Ovary (tissue), 9 donors: ENCODE data around the gene COG6. TPM values are rescaled to one million over a fixed set of nuclear protein-coding genes. Genes with fewer than 3 reads are reported as not detected.
A peak's percentile ranks its signal among the peaks of the same experiment; 100 is the strongest.

Source experiments
- DNase-seq, 5 donors: peaks; one replicate each; pipeline ENCODE4 v3.0.0-alpha.2; 2019 to 2020
- H3K27ac ChIP-seq, 2 donors: fragments of 200-600 bp; one replicate each; pipeline versions ENCODE4 v1.5.1 to v1.8.0; 2019 to 2022
- H3K27me3 ChIP-seq: fragments of 200-600 bp; one replicate; pipeline ENCODE4 v1.8.0; 2022
- H3K36me3 ChIP-seq: fragments of 200-600 bp; sonication (generic); one replicate; pipeline ENCODE4 v1.5.1; 2019
- H3K4me1 ChIP-seq: one replicate; pipeline ENCODE4 v1.8.1; 2013; ENCODE audit warnings: mild to moderate bottlenecking, moderate library complexity; ENCODE audit not compliant: insufficient read depth
- H3K4me3 ChIP-seq: fragments of 200-600 bp; sonication (generic); one replicate; pipeline ENCODE4 v1.5.1; 2017
- H3K9me3 ChIP-seq, 2 donors: fragments of 200-600 bp in 1 of 2; sonication (generic) in 1 of 2; one replicate each; pipeline versions ENCODE4 v1.5.1 to v1.8.1; 2013 to 2019; ENCODE audit warnings: mild to moderate bottlenecking in 1 of 2, moderate library complexity in 1 of 2
- CTCF ChIP-seq, 3 donors: fragments of 450-650 bp in 2 of 3; fragments of 200-600 bp in 1 of 3; IDR thresholded peaks; one replicate each; pipeline versions ENCODE4 v1.5.1 to v1.8.0; 2016 to 2022; ENCODE audit warnings: antibody characterized with exemption in 3 of 3, mild to moderate bottlenecking in 1 of 3
- EP300 ChIP-seq: sonication (generic); formaldehyde crosslinking; IDR thresholded peaks from one replicate; pipeline ENCODE4 v1.6.1; 2017; ENCODE audit warnings: antibody characterized with exemption
- POLR2A ChIP-seq: fragments of 450-650 bp; IDR thresholded peaks from one replicate; pipeline ENCODE4 v1.6.1; 2017; ENCODE audit warnings: antibody characterized with exemption, mild to moderate bottlenecking, moderate library complexity
- WGBS, 3 donors: extraction: QIAGEN DNeasy Blood & Tissue Kit in 1 of 3; methylation state at CpG; one replicate each; pipeline versions ENCODE4 v1.1.5 to v1.1.7; 2013 to 2017; 5-methylcytosine and 5-hydroxymethylcytosine counted together
- intact Hi-C, 4 donors: fragments of 100-400 bp; cut with DNase I; formaldehyde crosslinking; loops; one replicate each; pipeline versions ENCODE4 v1.11.0 to v1.15.1; 2022 to 2023
- polyA plus RNA-seq, 2 donors: library from polyadenylated mRNA; stranded (reverse); fragments of 200-250 nt in 1 of 2; fragments of 350-450 nt in 1 of 2; fragmentation: Illumina TruSeq in 1 of 2; extraction: RNeasy Lipid Tissue Mini Kit (QIAGEN cat#74804) in 1 of 2; gene quantifications; one replicate each; pipeline ENCODE4 v1.2.3, GENCODE V29; 2013 to 2014
- total RNA-seq, 7 donors: library from RNA; depleted of rRNA in 2 of 7; stranded (reverse); fragments of >200 nt in 2 of 7; fragmentation: NEBNext Ultra II Directional in 3 of 7; extraction: Animal tissue kit (Norgen Biotek cat#: 25700) in 3 of 7; gene quantifications; one replicate each; pipeline versions ENCODE4 v1.1.0 to v1.2.4, GENCODE V29; 2016 to 2023
- donor health status: DM: no; HTN: no; CAD: no; lungs with moderate emphysema.
- donor health status: DM: no; HTN: no; CAD: no.
- donor health status: Bipolar disorder and iron deficiency.
- donor health status: DM: yes; HTN: yes; CAD: no.
- donor health status: DM: no; HTN: no; CAD: no.
- donor health status: DM: yes; HTN: yes; CAD: no.

COG6 gene
- total and polyA plus RNA-seq, 9 donors: 10.8 to 45.5 (median 32.6) TPM

GRCh38 chr13:39688278-39688677 is 32.8 kb downstream of the COG6 start:
- Histone ChIP-seq H3K36me3 (no peaks in the 10 kb centered on the region), H3K4me3 (no peak overlapping the region), H3K9me3 (no peaks in the 10 kb centered on the region), H3K4me1 (no peaks in the 10 kb centered on the region), H3K27me3 (no peaks in the 10 kb centered on the region), H3K27ac (no peak overlapping the region)
- WGBS, 3 donors: 89 to 94% (median 93%) methylated on average over 3 of the region's 3 CpGs
- no peak for DNase-seq
- no peak for TF ChIP-seq CTCF (IDR thresholded peaks at IDR 0.05)
- TF ChIP-seq POLR2A: no peak
- no peak for TF ChIP-seq EP300
- intact Hi-C loops: loop anchor here in 3 of 4 donors (5.0 to 10.0 kb wide), 3 partner anchors 994 to 1087 kb away; partner anchors contain the start of gene MRPS31 (in 1 of the 3)

- WGBS, 3 donors: 82 to 94% (median 87%) methylated on average over 1 of the region's 1 CpG
- intact Hi-C loops: loop anchor here in 3 of 4 donors (5.0 to 10.0 kb wide), 3 partner anchors 993 to 1086 kb away; partner anchors contain the start of gene MRPS31 (in 1 of the 3)
- H3K27ac ChIP-seq: no peak overlapping the region
- TF ChIP-seq POLR2A (no peak), CTCF (IDR thresholded peaks at IDR 0.05) (no peak), EP300 (no peak)
- H3K27me3 ChIP-seq: no peaks in the 10 kb centered on the region
- H3K9me3 ChIP-seq: no peaks in the 10 kb centered on the region
- H3K36me3 ChIP-seq: no peaks in the 10 kb centered on the region
- no peaks in the 10 kb centered on the region for H3K4me1 ChIP-seq
- no peak for DNase-seq
- no peak overlapping the region for H3K4me3 ChIP-seq
Observed at GRCh38 chr13:39688699-39689405, 33.4 kb downstream of the COG6 start.

DNA sequence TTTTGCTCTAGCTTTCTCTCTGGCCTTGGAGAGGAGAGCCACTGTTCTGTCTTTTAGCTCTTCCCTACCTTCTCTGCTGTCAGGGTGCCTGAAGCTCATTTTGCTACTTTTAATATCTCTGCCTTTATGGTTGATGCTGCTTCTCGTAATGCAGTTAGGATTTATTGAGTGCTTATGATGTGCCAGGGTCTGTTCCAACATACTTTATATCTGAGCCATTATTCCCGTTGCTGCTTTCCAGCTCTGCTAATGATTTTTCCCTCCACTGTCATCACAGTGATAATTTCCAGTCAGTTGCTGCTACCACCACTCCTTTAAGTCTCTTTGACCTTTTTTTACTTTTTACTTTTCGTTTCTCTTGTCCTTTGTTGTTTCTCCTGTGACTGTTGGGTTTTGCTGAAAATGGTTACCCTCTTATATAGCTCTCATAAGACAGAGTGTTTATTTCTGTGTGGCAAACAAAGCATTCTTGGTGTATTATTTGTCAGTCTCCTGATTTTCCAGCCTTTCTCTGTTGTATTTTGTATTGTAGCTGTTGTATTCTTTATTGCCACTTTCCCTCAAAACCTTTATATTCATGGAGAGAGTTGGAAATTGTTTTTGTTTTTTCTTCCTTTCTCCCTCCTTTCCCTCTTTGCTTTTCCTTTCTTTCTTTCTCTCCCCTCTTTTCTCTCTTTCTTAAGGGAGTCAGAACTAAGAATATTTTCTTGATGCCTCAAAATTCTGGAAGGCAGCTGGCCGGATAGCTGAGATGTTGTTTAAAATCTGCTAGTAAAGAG is 37.4 kb downstream of the COG6 start:
- Histone ChIP-seq H3K27me3 (no peaks in the 10 kb centered on the region), H3K4me3 (no peak overlapping the region), H3K36me3 (no peaks in the 10 kb centered on the region), H3K9me3 (no peaks in the 10 kb centered on the region), H3K4me1 (peaks cover 2% of the 10 kb centered on the region), H3K27ac (peak overlapping the region in 1 of 2 donors; percentile 23)
- TF ChIP-seq POLR2A (no peak), CTCF (IDR thresholded peaks at IDR 0.05) (no peak), EP300 (no peak)
- 31 to 34% (median 33%) methylated on average over 4 of the region's 4 CpGs for WGBS, 3 donors
- no peak for DNase-seq
- intact Hi-C loops: no loop called here

GRCh38 chr13:39699274-39699673 is 43.8 kb downstream of the COG6 start:
- intact Hi-C loops: no loop called here
- TF ChIP-seq CTCF (IDR thresholded peaks at IDR 0.05) (no peak), POLR2A (no peak), EP300 (no peak)
- no peak overlapping the region for H3K27ac ChIP-seq
- no peak for DNase-seq
- peaks cover 2% of the 10 kb centered on the region for H3K4me1 ChIP-seq
- H3K27me3 ChIP-seq: no peaks in the 10 kb centered on the region
- H3K9me3 ChIP-seq: no peaks in the 10 kb centered on the region
- H3K4me3 ChIP-seq: no peak overlapping the region
- H3K36me3 ChIP-seq: no peaks in the 10 kb centered on the region
